A549 (cell line): ENCODE measurements around the gene POLD4. TPM values are rescaled to one million over a fixed set of nuclear protein-coding genes. Genes with fewer than 3 reads are reported as not detected.
"Not testable (repeated sequence)": the region's sequence is repeated elsewhere in the genome, so short reads cannot be mapped to it uniquely, and the experiment has no call there.

Experiments
- ATAC-seq, 2 experiments: fragments of 200-7000 bp in 1 of 2; fragments of >200 bp in 1 of 2; cut with Nextera tagmentation in 1 of 2; cut with Tn5 transposase in 1 of 2; 3 replicates each; pipeline versions ENCODE4 v1.8.0 to v1.9.1; 2018 to 2020; ENCODE audit warnings: mild to moderate bottlenecking in 1 of 2, moderate library complexity in 1 of 2
- CTCF ChIA-PET: fragments of 300-600 bp; sonication (Branson Sonifier 250); formaldehyde crosslinking; extraction: SDS; loops from one replicate; lab custom pipeline; 2021; ENCODE audit warnings: antibody characterized with exemption, inconsistent platforms; lab: Yijun Ruan, JAX
- POLR2A ChIA-PET: fragments of 350-600 bp; formaldehyde crosslinking; extraction: SDS; loops from one replicate; lab custom pipeline; 2021; ENCODE audit warnings: antibody characterized with exemption, inconsistent platforms; lab: Yijun Ruan, JAX
- DNase-seq, 2 experiments: peaks; one replicate each; pipeline versions ENCODE4 v3.0.0 to v3.0.0-alpha.2; 2011 to 2016; ENCODE audit warnings: low read depth in 1 of 2, low spot score in 1 of 2
- FAIRE-seq: peaks from 2 replicates; lab custom pipeline; 2011; peaks lifted over from hg19 to GRCh38; lab: Jason Lieb, UNC
- H3K27ac ChIP-seq, 2 experiments: fragments of >200 bp; sonication (Bioruptor Twin); formaldehyde crosslinking; 3 replicates each; pipeline ENCODE4 v1.5.1; 2016 to 2017
- H3K4me1 ChIP-seq: fragments of >200 bp; sonication (Bioruptor Twin); formaldehyde crosslinking; 3 replicates; pipeline ENCODE4 v1.6.1; 2016
- H3K4me2 ChIP-seq: fragments of >200 bp; sonication (Bioruptor Twin); formaldehyde crosslinking; 3 replicates; pipeline ENCODE4 v1.6.1; 2016
- H3K4me3 ChIP-seq: fragments of >200 bp; sonication (Bioruptor Twin); formaldehyde crosslinking; 3 replicates; pipeline ENCODE4 v1.5.1; 2016
- H3K9me3 ChIP-seq: fragments of >200 bp; sonication (Bioruptor Twin); formaldehyde crosslinking; 3 replicates; pipeline ENCODE4 v1.6.1; 2016
- CBX2 ChIP-seq: fragments of 200-600 bp; sonication (generic); IDR thresholded peaks from 2 replicates; pipeline ENCODE4 v1.6.1; 2016; ENCODE audit warnings: low read depth, mild to moderate bottlenecking, borderline replicate concordance
- CBX8 ChIP-seq: fragments of 200-600 bp; sonication (generic); IDR thresholded peaks from 2 replicates; pipeline ENCODE4 v1.6.1; 2016
- CHD2 ChIP-seq: fragments of 150-350 bp; IDR thresholded peaks from 2 replicates; pipeline ENCODE4 v1.6.1; 2014; ENCODE audit warnings: low read length; ENCODE audit not compliant: partially characterized antibody
- EHF ChIP-seq: fragments of 250-450 bp; sonication (Bioruptor Pico); IDR thresholded peaks from 2 replicates; pipeline ENCODE4 v1.5.0; 2020; ENCODE audit warnings: mild to moderate bottlenecking
- EP300 ChIP-seq, 2 experiments: fragments of >200 bp; sonication (Bioruptor Twin); formaldehyde crosslinking; IDR thresholded peaks; 2 replicates in 1 of 2; 3 replicates in 1 of 2; pipeline ENCODE4 v1.6.1; 2016 to 2017
- FOSB ChIP-seq: fragments of 250-450 bp; sonication (Bioruptor Pico); IDR thresholded peaks from 2 replicates; pipeline ENCODE4 v1.5.0; 2020; ENCODE audit warnings: mild to moderate bottlenecking, moderate library complexity
- FOSL2 ChIP-seq, 2 experiments: fragments of 450-650 bp in 1 of 2; fragments of >200 bp in 1 of 2; sonication (Bioruptor Twin) in 1 of 2; formaldehyde crosslinking; IDR thresholded peaks; 2 replicates each; pipeline versions ENCODE4 v1.5.0 to v1.6.1; 2016 to 2020; ENCODE audit warnings: mild to moderate bottlenecking in 1 of 2, moderate library complexity in 1 of 2
- FOXS1 ChIP-seq: fragments of 250-450 bp; sonication (Bioruptor Pico); IDR thresholded peaks from 2 replicates; pipeline ENCODE4 v1.5.0; 2020; ENCODE audit warnings: mild to moderate bottlenecking, moderate library complexity
- GATA3 ChIP-seq: IDR thresholded peaks from 2 replicates; pipeline ENCODE4 v1.6.1; 2012; ENCODE audit warnings: borderline replicate concordance
- HDAC2 ChIP-seq: fragments of 200-600 bp; sonication (generic); IDR thresholded peaks from 2 replicates; pipeline ENCODE4 v1.6.1; 2016
- HOXA7 ChIP-seq: fragments of 250-450 bp; sonication (Bioruptor Pico); IDR thresholded peaks from 2 replicates; pipeline ENCODE4 v1.5.0; 2020; ENCODE audit warnings: mild to moderate bottlenecking, moderate library complexity
- HOXB13 ChIP-seq: fragments of 250-450 bp; sonication (Bioruptor Pico); IDR thresholded peaks from 2 replicates; pipeline ENCODE4 v1.5.0; 2020; ENCODE audit warnings: low read depth, mild to moderate bottlenecking, moderate library complexity
- HOXB5 ChIP-seq: fragments of 250-450 bp; sonication (Bioruptor Pico); IDR thresholded peaks from 2 replicates; pipeline ENCODE4 v1.5.0; 2020; ENCODE audit warnings: mild to moderate bottlenecking, moderate library complexity
- JUN ChIP-seq, 2 experiments: fragments of >200 bp; sonication (Bioruptor Twin); formaldehyde crosslinking; IDR thresholded peaks; 2 replicates in 1 of 2; 3 replicates in 1 of 2; pipeline ENCODE4 v1.6.1; 2016 to 2017
- KDM1A ChIP-seq: fragments of 200-600 bp; sonication (generic); IDR thresholded peaks from 2 replicates; pipeline ENCODE4 v1.6.1; 2016; ENCODE audit warnings: low read depth, mild to moderate bottlenecking
- KDM5A ChIP-seq: fragments of 200-600 bp; sonication (generic); IDR thresholded peaks from 2 replicates; pipeline ENCODE4 v1.6.1; 2016; ENCODE audit warnings: antibody characterized with exemption, mild to moderate bottlenecking
- MAZ ChIP-seq: fragments of 150-350 bp; IDR thresholded peaks from 2 replicates; pipeline ENCODE4 v1.6.1; 2014; ENCODE audit warnings: antibody characterized with exemption, low read depth, low read length, borderline replicate concordance
- MYC ChIP-seq: IDR thresholded peaks from 2 replicates; pipeline ENCODE4 v1.6.1; 2012; ENCODE audit warnings: mild to moderate bottlenecking, inconsistent platforms, low read length, improper control_type of control experiment, borderline replicate concordance
- NPAS2 ChIP-seq: fragments of 250-450 bp; sonication (Bioruptor Pico); IDR thresholded peaks from 2 replicates; pipeline ENCODE4 v1.8.0; 2022; ENCODE audit warnings: mild to moderate bottlenecking, moderate library complexity, borderline replicate concordance
- PHF8 ChIP-seq: fragments of 200-600 bp; sonication (generic); IDR thresholded peaks from 2 replicates; pipeline ENCODE4 v1.6.1; 2016; ENCODE audit warnings: low read depth, mild to moderate bottlenecking, antibody characterized with exemption, moderate library complexity, borderline replicate concordance
- POLR2A ChIP-seq: IDR thresholded peaks from 2 replicates; pipeline ENCODE4 v1.6.1; 2012; ENCODE audit warnings: mild to moderate bottlenecking, low read length
- RAD21 ChIP-seq, 2 experiments: fragments of >200 bp in 1 of 2; sonication (Bioruptor Twin) in 1 of 2; formaldehyde crosslinking in 1 of 2; IDR thresholded peaks in 1 of 2; conservative IDR thresholded peaks in 1 of 2; 2 replicates in 1 of 2; 3 replicates in 1 of 2; pipeline ENCODE4 v1.6.1; 2012 to 2018; ENCODE audit warnings: inconsistent platforms in 1 of 2
- RCOR1 ChIP-seq: fragments of 150-350 bp; IDR thresholded peaks from 2 replicates; pipeline ENCODE4 v1.6.1; 2014; ENCODE audit warnings: antibody characterized with exemption, low read length, low read depth
- RFX5 ChIP-seq: fragments of 450-650 bp; IDR thresholded peaks from 2 replicates; pipeline ENCODE4 v1.7.1; 2014; ENCODE audit warnings: antibody characterized with exemption, mild to moderate bottlenecking, moderate library complexity
- TP53 ChIP-seq: fragments of 250-450 bp; sonication (Bioruptor Pico); IDR thresholded peaks from 2 replicates; pipeline ENCODE4 v1.5.0; 2021; ENCODE audit warnings: mild to moderate bottlenecking, moderate library complexity
- ZNF302 ChIP-seq: fragments of 250-450 bp; sonication (Bioruptor Pico); IDR thresholded peaks from 2 replicates; pipeline ENCODE4 v1.9.0; 2021; ENCODE audit warnings: inconsistent platforms, mild to moderate bottlenecking, moderate library complexity
- WGBS: methylation state at CpG from one replicate; pipeline ENCODE4 v1.1.6; 2017; ENCODE audit errors: missing lambda C conversion rate; 5-methylcytosine and 5-hydroxymethylcytosine counted together
- polyA minus RNA-seq: library from RNA; depleted of rRNA, polyadenylated mRNA; stranded (reverse); fragments of >200 nt; gene quantifications from 2 replicates; pipeline ENCODE4 v1.2.3, GENCODE V29; 2011; rRNA and poly(A)+ RNA removed
- polyA plus RNA-seq, 4 experiments: library from polyadenylated mRNA; depleted of rRNA in 3 of 4; stranded (reverse); fragments of >200 nt; fragmentation: RNase III in 1 of 4; extraction: RNeasy Plus Mini Kit Qiagen cat#74134 plus additional on column Dnase treatment in 1 of 4; gene quantifications; 2 replicates in 3 of 4; 3 replicates in 1 of 4; pipeline ENCODE4 v1.2.3, GENCODE V29; 2011 to 2017
- TF ChIP-seq, protein P1 (sequence below): IDR thresholded peaks from 2 replicates; pipeline ENCODE4 v1.6.1; 2012; ENCODE audit warnings: low read depth, borderline replicate concordance
- TF ChIP-seq, protein P2 (sequence below): fragments of 150-350 bp; IDR thresholded peaks from 2 replicates; pipeline ENCODE4 v1.6.1; 2014; ENCODE audit warnings: low read depth, mild to moderate bottlenecking, low read length
- TF ChIP-seq, protein P3 (sequence below): fragments of 250-450 bp; sonication (Bioruptor Pico); IDR thresholded peaks from 2 replicates; pipeline ENCODE4 v1.5.0; 2020; ENCODE audit warnings: low read depth, mild to moderate bottlenecking, moderate library complexity
- TF ChIP-seq, protein P4 (sequence below): fragments of 250-450 bp; sonication (Bioruptor Pico); IDR thresholded peaks from 2 replicates; pipeline ENCODE4 v1.5.0; 2021; ENCODE audit warnings: mild to moderate bottlenecking, moderate library complexity, borderline replicate concordance

POLD4 gene
- polyA plus RNA-seq (2011; rRNA removed) = 140 and 157 TPM in 2 replicates
- polyA plus RNA-seq (2012; cell fraction: cytosol; rRNA removed) = 213 and 248 TPM in 2 replicates
- 283 and 303 TPM in 2 replicates for polyA plus RNA-seq (2012; cell fraction: nucleus; rRNA removed)
- 131 to 159 TPM (median 148 TPM) in 3 replicates for polyA plus RNA-seq (2017; fragmentation: RNase III; extraction: RNeasy Plus Mini Kit Qiagen cat#74134 plus additional on column Dnase treatment)
- 45.2 and 61.1 TPM in 2 replicates for polyA minus RNA-seq

DNA sequence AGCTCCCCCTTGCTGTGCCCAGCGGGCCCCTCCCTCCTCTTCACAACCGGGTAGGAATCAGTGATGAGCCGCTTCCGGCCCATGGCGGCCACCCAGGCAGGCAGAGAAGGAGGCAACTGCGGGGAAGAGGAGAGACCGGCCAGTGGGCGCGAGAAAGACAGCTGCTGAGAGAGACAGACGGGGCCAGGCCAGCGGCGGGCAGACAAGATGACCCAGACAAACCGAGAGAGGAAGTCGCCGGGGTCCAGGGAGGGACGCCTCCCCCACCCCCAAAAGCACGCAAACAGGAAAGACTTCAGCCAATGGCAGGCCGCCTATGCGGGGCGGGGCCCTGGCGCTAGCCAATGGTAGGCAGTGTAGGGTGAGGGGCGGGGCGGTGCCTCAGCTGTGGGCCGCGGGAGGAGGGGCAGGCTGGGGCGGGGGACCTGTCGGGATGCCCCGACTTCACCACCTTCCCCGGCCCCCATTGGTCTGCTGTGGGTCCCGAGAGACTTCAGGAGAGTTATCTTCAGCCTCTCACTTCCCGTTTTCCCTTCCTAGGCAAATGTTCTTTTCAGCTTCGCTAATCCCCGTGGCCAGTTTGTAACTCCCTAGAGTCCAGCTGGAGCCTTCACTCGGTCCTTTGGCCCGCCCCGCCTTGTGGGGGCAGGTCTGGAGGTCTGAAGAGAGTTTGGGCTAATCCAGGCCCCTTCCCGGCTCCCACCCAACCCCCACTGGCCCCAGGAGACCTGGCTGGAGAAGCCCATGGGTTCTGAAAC lies at the start of gene POLD4:
TSS of gene POLD4 (minus strand) at position 230 of the 758 bp plus-strand sequence. CDS start at position 83, 147 bp downstream.
- H3K4me1 ChIP-seq = peaks cover 87% of the 10 kb centered on the region
- FAIRE-seq = no peak
- peak; percentile 95 to 97 for DNase-seq

DNA sequence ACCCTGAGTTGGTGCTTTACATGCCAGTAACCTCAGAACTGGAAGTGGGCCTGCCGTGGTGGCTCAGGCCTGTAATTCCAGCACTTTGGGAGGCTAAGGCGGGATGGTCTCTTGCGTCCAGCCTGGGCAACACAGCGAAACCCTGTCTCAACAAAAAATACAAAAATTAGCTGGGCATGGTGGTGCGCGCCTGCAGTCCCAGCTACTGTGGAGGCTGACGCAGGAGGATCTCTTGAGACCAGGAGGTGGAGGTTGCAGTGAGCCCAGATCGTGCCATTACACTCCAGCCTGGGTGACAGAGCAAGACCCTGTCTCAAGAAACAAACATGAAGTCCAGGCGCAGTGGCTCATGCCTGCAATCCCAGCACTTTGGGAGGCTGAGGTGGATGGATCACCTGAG lies 49.7 kb upstream of the POLD4 start:
- H3K4me2 ChIP-seq, H3K27ac ChIP-seq, FAIRE-seq, DNase-seq, ATAC-seq, H3K9me3 ChIP-seq, H3K4me3 ChIP-seq: not testable (repeated sequence)
- POLR2A ChIA-PET = interaction anchor here (2.2 kb wide), 1 partner anchor 66 kb away, joined by 14 read pairs; the partner anchor contains the start of gene TMEM134
- WGBS = 94% methylated on average over 9 of the region's 9 CpGs
- CTCF ChIA-PET = interaction anchor here (3.1 to 46.2 kb wide), 5 partner anchors 10 to 45 kb away, joined by 18 to 1913 read pairs (median 36); partner anchors contain the start of genes CARNS1, CLCF1, POLD4 and RAD9A
- H3K4me1 ChIP-seq = peaks cover 15% of the 10 kb centered on the region

More for the DNA sequence above, at the start of gene POLD4:
- H3K4me2 ChIP-seq = peak within 1 kb of the TSS; percentile 93
- POLR2A ChIA-PET = interaction anchor here (0.6 to 8.3 kb wide), 14 partner anchors 11 to 110 kb away, joined by 3 to 172 read pairs (median 4); partner anchors contain the start of genes CLCF1, PPP1CA, RAD9A and RPS6KB2
- TF ChIP-seq FOSB (CRISPR knock-in tag) (no peak), PHF8 (peak; percentile 47; the same call in 1 of the 2 replicates), CHD2 (peak; percentile 61), RFX5 (peak; percentile 44; the same call in 1 of the 2 replicates), FOSL2 (IDR thresholded peaks at IDR 0.05) (no peak), FOSL2 (CRISPR knock-in tag; IDR thresholded peaks at IDR 0.05) (peak; percentile 3; the same call in 1 of the 2 replicates), FOXS1 (CRISPR knock-in tag) (no peak), GATA3 (peak; percentile 17; the same call in 1 of the 2 replicates), KDM1A (no peak), HOXB5 (0 out of 2 replicates have a peak, but pooled peaks have one; percentile 21), POLR2A (peak; percentile 30; the same call in 1 of the 2 replicates), TP53 (CRISPR knock-in tag) (no peak), HOXB13 (CRISPR knock-in tag) (no peak), HOXA7 (CRISPR knock-in tag) (0 out of 2 replicates have a peak, but pooled peaks have one; percentile 43), MAZ (peak; percentile 43; the same call in 1 of the 2 replicates), NPAS2 (no peak), MYC (no peak), KDM5A (no peak), EHF (CRISPR knock-in tag) (0 out of 2 replicates have a peak, but pooled peaks have one; percentile 30), JUN (IDR thresholded peaks at IDR 0.05) (peak; percentile 70 to 93; a peak in 4 of 5 replicates), EP300 (IDR thresholded peaks at IDR 0.05) (no peak), RAD21 (conservative IDR thresholded peaks at IDR 0.05 in 1 of 2, IDR thresholded peaks at IDR 0.05 in 1 of 2) (no peak), HDAC2 (no peak), CBX8 (no peak), ZNF302 (no peak), RCOR1 (no peak), CBX2 (no peak)
- TF ChIP-seq, protein P1, sequence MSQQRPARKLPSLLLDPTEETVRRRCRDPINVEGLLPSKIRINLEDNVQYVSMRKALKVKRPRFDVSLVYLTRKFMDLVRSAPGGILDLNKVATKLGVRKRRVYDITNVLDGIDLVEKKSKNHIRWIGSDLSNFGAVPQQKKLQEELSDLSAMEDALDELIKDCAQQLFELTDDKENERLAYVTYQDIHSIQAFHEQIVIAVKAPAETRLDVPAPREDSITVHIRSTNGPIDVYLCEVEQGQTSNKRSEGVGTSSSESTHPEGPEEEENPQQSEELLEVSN = no peak; the same call in 1 of the 2 replicates
- TF ChIP-seq, protein P2, sequence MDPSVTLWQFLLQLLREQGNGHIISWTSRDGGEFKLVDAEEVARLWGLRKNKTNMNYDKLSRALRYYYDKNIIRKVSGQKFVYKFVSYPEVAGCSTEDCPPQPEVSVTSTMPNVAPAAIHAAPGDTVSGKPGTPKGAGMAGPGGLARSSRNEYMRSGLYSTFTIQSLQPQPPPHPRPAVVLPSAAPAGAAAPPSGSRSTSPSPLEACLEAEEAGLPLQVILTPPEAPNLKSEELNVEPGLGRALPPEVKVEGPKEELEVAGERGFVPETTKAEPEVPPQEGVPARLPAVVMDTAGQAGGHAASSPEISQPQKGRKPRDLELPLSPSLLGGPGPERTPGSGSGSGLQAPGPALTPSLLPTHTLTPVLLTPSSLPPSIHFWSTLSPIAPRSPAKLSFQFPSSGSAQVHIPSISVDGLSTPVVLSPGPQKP = no peak
- TF ChIP-seq, protein P3, sequence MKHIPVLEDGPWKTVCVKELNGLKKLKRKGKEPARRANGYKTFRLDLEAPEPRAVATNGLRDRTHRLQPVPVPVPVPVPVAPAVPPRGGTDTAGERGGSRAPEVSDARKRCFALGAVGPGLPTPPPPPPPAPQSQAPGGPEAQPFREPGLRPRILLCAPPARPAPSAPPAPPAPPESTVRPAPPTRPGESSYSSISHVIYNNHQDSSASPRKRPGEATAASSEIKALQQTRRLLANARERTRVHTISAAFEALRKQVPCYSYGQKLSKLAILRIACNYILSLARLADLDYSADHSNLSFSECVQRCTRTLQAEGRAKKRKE (CRISPR knock-in tag) = 0 out of 2 replicates have a peak, but pooled peaks have one; percentile 52
- TF ChIP-seq, protein P4, sequence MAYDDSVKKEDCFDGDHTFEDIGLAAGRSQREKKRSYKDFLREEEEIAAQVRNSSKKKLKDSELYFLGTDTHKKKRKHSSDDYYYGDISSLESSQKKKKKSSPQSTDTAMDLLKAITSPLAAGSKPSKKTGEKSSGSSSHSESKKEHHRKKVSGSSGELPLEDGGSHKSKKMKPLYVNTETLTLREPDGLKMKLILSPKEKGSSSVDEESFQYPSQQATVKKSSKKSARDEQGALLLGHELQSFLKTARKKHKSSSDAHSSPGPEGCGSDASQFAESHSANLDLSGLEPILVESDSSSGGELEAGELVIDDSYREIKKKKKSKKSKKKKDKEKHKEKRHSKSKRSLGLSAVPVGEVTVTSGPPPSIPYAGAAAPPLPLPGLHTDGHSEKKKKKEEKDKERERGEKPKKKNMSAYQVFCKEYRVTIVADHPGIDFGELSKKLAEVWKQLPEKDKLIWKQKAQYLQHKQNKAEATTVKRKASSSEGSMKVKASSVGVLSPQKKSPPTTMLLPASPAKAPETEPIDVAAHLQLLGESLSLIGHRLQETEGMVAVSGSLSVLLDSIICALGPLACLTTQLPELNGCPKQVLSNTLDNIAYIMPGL = no peak
- WGBS = 2% methylated on average over 26 of the region's 37 CpGs
- peak; percentile 46 to 74 for ATAC-seq
- H3K4me3 ChIP-seq = peak within 1 kb of the TSS; percentile 69
- H3K27ac ChIP-seq = peak within 1 kb of the TSS; percentile 93 to 98
- no peaks in the 10 kb centered on the region for H3K9me3 ChIP-seq
- CTCF ChIA-PET = interaction anchor here (1.0 to 20.0 kb wide), 5 partner anchors 8 to 152 kb away, joined by 3 to 1913 read pairs (median 31); partner anchors contain the start of genes CLCF1, PITPNM1, PPP1CA and RAD9A
